H1 (cell line): Measurements from ENCODE around the gene SCN4A. TPM values are rescaled to one million over a fixed set of nuclear protein-coding genes. Genes with fewer than 3 reads are reported as not detected.

Source experiments
- CHD2 ChIP-seq: IDR thresholded peaks from 2 replicates; pipeline ENCODE4 v1.6.1; 2012; ENCODE audit warnings: low read length, improper control_type of control experiment
- JUND ChIP-seq: IDR thresholded peaks from 2 replicates; pipeline ENCODE4 v1.6.1; 2011; ENCODE audit warnings: mild to moderate bottlenecking, improper control_type of control experiment, low read length
- MAFK ChIP-seq: IDR thresholded peaks from 2 replicates; pipeline ENCODE4 v1.6.1; 2012; ENCODE audit warnings: low read depth, mild to moderate bottlenecking, improper control_type of control experiment, low read length
- PHF8 ChIP-seq: fragments of 200-600 bp; sonication (generic); conservative IDR thresholded peaks from 2 replicates; pipeline ENCODE4 v1.7.1; 2012; ENCODE audit warnings: low read depth, mild to moderate bottlenecking, inconsistent platforms, low read length, moderate library complexity
- RAD21 ChIP-seq, 2 experiments: IDR thresholded peaks in 1 of 2; conservative IDR thresholded peaks in 1 of 2; 2 replicates each; pipeline ENCODE4 v1.6.1; 2011; ENCODE audit warnings: low read depth in 2 of 2, low read length in 2 of 2, improper control_type of control experiment in 1 of 2, inconsistent platforms in 1 of 2, mild to moderate bottlenecking in 1 of 2, moderate library complexity in 1 of 2
- SIN3A ChIP-seq, 2 experiments: IDR thresholded peaks in 1 of 2; conservative IDR thresholded peaks in 1 of 2; 2 replicates each; pipeline ENCODE4 v1.6.1; 2011 to 2012; ENCODE audit warnings: low read length in 2 of 2, improper control_type of control experiment in 1 of 2, low read depth in 1 of 2, mild to moderate bottlenecking in 1 of 2
- SIRT6 ChIP-seq: IDR thresholded peaks from one replicate; pipeline ENCODE4 v1.7.1; 2012; ENCODE audit warnings: low read length, inconsistent platforms
- SP4 ChIP-seq: IDR thresholded peaks from 2 replicates; pipeline ENCODE4 v1.6.1; 2012; ENCODE audit warnings: low read length, inconsistent platforms
- TAF7 ChIP-seq: optimal IDR thresholded peaks from 2 replicates; pipeline ENCODE3; 2011; ENCODE audit warnings: low read depth, mild to moderate bottlenecking, inconsistent platforms, low read length, moderate library complexity, borderline replicate concordance
- TEAD4 ChIP-seq: IDR thresholded peaks from 2 replicates; pipeline ENCODE4 v1.6.1; 2012; ENCODE audit warnings: low read depth, low read length, inconsistent platforms, mixed read lengths
- polyA plus RNA-seq, 7 experiments: library from polyadenylated mRNA; depleted of rRNA in 3 of 7; stranded (reverse) in 5 of 7; unstranded in 2 of 7; fragments of >200 nt in 5 of 7; fragments of 200-250 nt in 2 of 7; gene quantifications; 1 replicate in 5 of 7; 2 replicates in 1 of 7; 4 replicates in 1 of 7; pipeline versions ENCODE4 v1.2.1 to v1.2.3, GENCODE V29; 2011 to 2013; ENCODE audit warnings: missing spikeins in 2 of 7, mixed read lengths in 2 of 7
- total RNA-seq: library from RNA; stranded (reverse); fragmentation: NEBNext Ultra II Directional; extraction: Animal tissue kit (Norgen Biotek cat#: 25700); gene quantifications from 2 replicates; pipeline ENCODE4 v1.2.1, GENCODE V29; 2021

The SCN4A gene
- total and polyA plus RNA-seq, 2 of the 8 experiments (the other 6 are each of a cell fraction or from before 2014, with no cell fraction given), result 5.0 to 8.5 TPM

GRCh38 chr17:63941162-63941561 lies 31.6 kb downstream of the SCN4A start (continued):
- TF ChIP-seq TEAD4 (no peak), SP4 (no peak), JUND (no peak), TAF7 (no peak), SIRT6 (no peak), MAFK (no peak), RAD21 (IDR thresholded peaks at IDR 0.05 in 1 of 2, conservative IDR thresholded peaks at IDR 0.05 in 1 of 2; ENCODE audit: low read depth in 2 of 2, low read length in 2 of 2) (no peak), SIN3A (conservative IDR thresholded peaks at IDR 0.05 in 1 of 2, IDR thresholded peaks at IDR 0.05 in 1 of 2; ENCODE audit: low read depth in 1 of 2, low read length in 2 of 2) (no peak), PHF8 (no peak), CHD2 (no peak)
- TF ChIP-seq, all 59 proteins: peak for 0
